NCI-H146 treated with DMSO at 0.1 percent for 48 hours (cell line): ENCODE results near the gene ADD2.
"Not testable (repeated sequence)": the region's sequence is repeated elsewhere in the genome, so short reads cannot be mapped to it uniquely, and the experiment has no call there.

Experiments
- DNase-seq: peaks from one replicate; lab custom pipeline; 2025; ENCODE audit not compliant: unreplicated experiment; lab: John Stamatoyannopoulos, UW

Gene ADD2

GRCh38 chr2:70678576-70679143 is 89.3 kb downstream of the ADD2 start:
- no peak for DNase-seq

GRCh38 chr2:70676301-70677035 is 91.5 kb downstream of the ADD2 start:
- DNase-seq = no peak

- DNase-seq = no peak
Measured at GRCh38 chr2:70675862-70676261, 92.1 kb downstream of the ADD2 start.

GRCh38 chr2:70674636-70675430 is 93.2 kb downstream of the ADD2 start:
- DNase-seq = no peak

- no peak for DNase-seq
Measured at GRCh38 chr2:70673041-70673647, 94.9 kb downstream of the ADD2 start.

GRCh38 chr2:70671092-70671675 is 96.8 kb downstream of the ADD2 start:
- no peak for DNase-seq

- no peak for DNase-seq
Measured at GRCh38 chr2:70670626-70671025, 97.4 kb downstream of the ADD2 start.

GRCh38 chr2:70670202-70670601 is 97.8 kb downstream of the ADD2 start:
- no peak for DNase-seq

- DNase-seq = no peak
Measured at GRCh38 chr2:70668911-70669310, 99.1 kb downstream of the ADD2 start.

GRCh38 chr2:70668432-70668831 is 99.6 kb downstream of the ADD2 start:
- no peak for DNase-seq

- no peak for DNase-seq
Measured at GRCh38 chr2:70664525-70664924, 103.5 kb downstream of the ADD2 start.

- no peak for DNase-seq
Measured at GRCh38 chr2:70663411-70663810, 104.6 kb downstream of the ADD2 start.

- DNase-seq = no peak
Measured at GRCh38 chr2:70659551-70659950, 108.4 kb downstream of the ADD2 start.

GRCh38 chr2:70658476-70658875 is 109.5 kb downstream of the ADD2 start:
- no peak for DNase-seq

GRCh38 chr2:70657246-70657645 is 110.8 kb downstream of the ADD2 start:
- no peak for DNase-seq

- DNase-seq = no peak
Measured at GRCh38 chr2:70656421-70657010, 111.5 kb downstream of the ADD2 start.

GRCh38 chr2:70655786-70656185 is 112.2 kb downstream of the ADD2 start:
- DNase-seq = no peak

- not testable (repeated sequence) for DNase-seq
Measured at GRCh38 chr2:70655211-70655610, 112.8 kb downstream of the ADD2 start.

- DNase-seq = no peak
Measured at GRCh38 chr2:70651727-70652126, 116.3 kb downstream of the ADD2 start.

- DNase-seq = no peak
Measured at GRCh38 chr2:70651014-70651413, 117.0 kb downstream of the ADD2 start.

- no peak for DNase-seq
Measured at GRCh38 chr2:70648961-70649360, 119.0 kb downstream of the ADD2 start.
